Mesenchymal stem cell (in vitro differentiated cells and primary cell): ENCODE results near the gene NUPR1.

ENCODE experiments used
- DNase-seq: peaks from one replicate; pipeline ENCODE4 v3.0.0-alpha.2; 2013
- H2AFZ ChIP-seq: one replicate; pipeline ENCODE4 v1.6.1; 2013; ENCODE audit warnings: low read depth, mild to moderate bottlenecking, control low read depth, inconsistent platforms, low read length, moderate library complexity
- H2AK5ac ChIP-seq: 2 replicates; pipeline ENCODE4 v1.6.1; 2013; ENCODE audit warnings: low read length, moderate library complexity, mild to moderate bottlenecking, inconsistent platforms; ENCODE audit not compliant: severe bottlenecking
- H2BK120ac ChIP-seq: one replicate; pipeline ENCODE4 v1.6.1; 2013; ENCODE audit warnings: low read depth, mild to moderate bottlenecking, inconsistent platforms, low read length, moderate library complexity
- H2BK12ac ChIP-seq, 2 experiments: one replicate each; pipeline ENCODE4 v1.6.1; 2013; ENCODE audit warnings: inconsistent platforms in 2 of 2, low read length in 2 of 2, mild to moderate bottlenecking in 2 of 2, moderate library complexity in 2 of 2, control low read depth in 1 of 2
- H2BK15ac ChIP-seq: one replicate; pipeline ENCODE4 v1.6.1; 2013; ENCODE audit warnings: mild to moderate bottlenecking, low read depth, inconsistent platforms; ENCODE audit not compliant: poor library complexity, severe bottlenecking
- H2BK5ac ChIP-seq: 2 replicates; pipeline ENCODE4 v1.6.1; 2013; ENCODE audit warnings: low read depth, mild to moderate bottlenecking, low read length, control low read depth, inconsistent platforms; ENCODE audit not compliant: poor library complexity, severe bottlenecking
- H3K14ac ChIP-seq, 2 experiments: one replicate each; pipeline ENCODE4 v1.6.1; 2013; ENCODE audit warnings: inconsistent platforms in 2 of 2, low read length in 2 of 2, control low read depth in 1 of 2, mild to moderate bottlenecking in 1 of 2, moderate library complexity in 1 of 2
- H3K18ac ChIP-seq, 2 experiments: one replicate each; pipeline ENCODE4 v1.6.1; 2013; ENCODE audit warnings: inconsistent platforms in 2 of 2, low read length in 2 of 2, control low read depth in 1 of 2, low read depth in 1 of 2, mild to moderate bottlenecking in 1 of 2
- H3K23ac ChIP-seq, 2 experiments: one replicate each; pipeline ENCODE4 v1.6.1; 2013; ENCODE audit warnings: inconsistent platforms in 2 of 2, low read length in 2 of 2, mild to moderate bottlenecking in 2 of 2, moderate library complexity in 2 of 2, control low read depth in 1 of 2
- H3K27ac ChIP-seq: 2 replicates; pipeline ENCODE4 v1.5.1; 2013; ENCODE audit warnings: mild to moderate bottlenecking, moderate library complexity, low read length, control low read depth, inconsistent platforms; ENCODE audit not compliant: poor library complexity, severe bottlenecking
- H3K27me3 ChIP-seq, 2 experiments: 2 replicates each; pipeline versions ENCODE4 v1.6.1 to v1.7.0; 2013; ENCODE audit warnings: low read length in 2 of 2, mild to moderate bottlenecking in 2 of 2, moderate library complexity in 2 of 2, control low read depth in 1 of 2, inconsistent platforms in 1 of 2; ENCODE audit not compliant: control insufficient read depth in 1 of 2, insufficient read depth in 1 of 2
- H3K36me3 ChIP-seq, 2 experiments: 2 replicates each; pipeline versions ENCODE4 v1.6.1 to v1.7.0; 2013; ENCODE audit warnings: low read length in 2 of 2, control low read depth in 1 of 2, inconsistent platforms in 1 of 2, low read depth in 1 of 2, mild to moderate bottlenecking in 1 of 2; ENCODE audit not compliant: insufficient read depth in 2 of 2, control insufficient read depth in 1 of 2
- H3K4ac ChIP-seq, 2 experiments: one replicate each; pipeline ENCODE4 v1.6.1; 2013; ENCODE audit warnings: inconsistent platforms in 2 of 2, low read length in 2 of 2, mild to moderate bottlenecking in 2 of 2, moderate library complexity in 2 of 2, control low read depth in 1 of 2, low read depth in 1 of 2
- H3K4me1 ChIP-seq: 2 replicates; pipeline ENCODE4 v1.6.1; 2013; ENCODE audit warnings: low read depth, low read length, control low read depth; ENCODE audit not compliant: control insufficient read depth, insufficient read depth
- H3K4me2 ChIP-seq: 2 replicates; pipeline ENCODE4 v1.6.1; 2013; ENCODE audit warnings: low read length, mild to moderate bottlenecking, inconsistent platforms; ENCODE audit not compliant: poor library complexity, severe bottlenecking
- H3K4me3 ChIP-seq, 2 experiments: 2 replicates each; pipeline versions ENCODE4 v1.5.1 to v1.7.0; 2013; ENCODE audit warnings: low read length in 2 of 2, mild to moderate bottlenecking in 2 of 2, control low read depth in 1 of 2, low read depth in 1 of 2; ENCODE audit not compliant: insufficient read depth in 1 of 2
- H3K79me1 ChIP-seq: replicated peaks from 2 replicates; pipeline ENCODE4 v1.6.1; 2013; ENCODE audit warnings: mild to moderate bottlenecking, control low read depth, low read length, inconsistent platforms; ENCODE audit not compliant: poor library complexity, severe bottlenecking
- H3K9ac ChIP-seq: 2 replicates; pipeline ENCODE4 v1.7.0; 2013; ENCODE audit warnings: mild to moderate bottlenecking, low read length, moderate library complexity
- H3K9me3 ChIP-seq: 2 replicates; pipeline ENCODE4 v1.7.0; 2013; ENCODE audit warnings: mild to moderate bottlenecking, low read length; ENCODE audit not compliant: control insufficient read depth
- H4K8ac ChIP-seq: one replicate; pipeline ENCODE4 v1.6.1; 2013; ENCODE audit warnings: inconsistent platforms, mild to moderate bottlenecking, low read length, moderate library complexity
- H4K91ac ChIP-seq: one replicate; pipeline ENCODE4 v1.6.1; 2013; ENCODE audit warnings: mild to moderate bottlenecking, low read length, inconsistent platforms
- WGBS: methylation state at CpG from one replicate; pipeline ENCODE4 v1.1.7; 2013; ENCODE audit warnings: mixed read lengths; 5-methylcytosine and 5-hydroxymethylcytosine counted together

NUPR1 gene

GRCh38 chr16:28553776-28554633 lies 15.2 kb upstream of the NUPR1 start, which contains the start of gene SGF29:
SGF29 (plus strand) TSS chr16:28553920; CDS start chr16:28581070, 27,150 bp downstream.
- Histone ChIP-seq H3K9me3 (no peaks in the 10 kb centered on the region), H3K9ac (peak within 1 kb of the TSS; percentile 93), H4K91ac (peak within 1 kb of the TSS; percentile 97), H3K14ac (peak within 1 kb of the TSS in 1 of 2 experiments; percentile 98), H2BK15ac (peak within 1 kb of the TSS; percentile 91), H4K8ac (peak within 1 kb of the TSS; percentile 87), H2BK5ac (peak within 1 kb of the TSS; percentile 85), H3K79me1 (peaks cover 20% of the 10 kb centered on the region), H3K23ac (peak within 1 kb of the TSS in 1 of 2 experiments; percentile 59), H2AFZ (peak within 1 kb of the TSS; percentile 85), H3K4me1 (peaks cover 7% of the 10 kb centered on the region), H2BK120ac (peak within 1 kb of the TSS; percentile 69), H3K27me3 (no peaks in the 10 kb centered on the region), H3K36me3 (peaks cover 7% of the 10 kb centered on the region in 2 experiments), H2BK12ac (peak within 1 kb of the TSS in 1 of 2 experiments; percentile 57), H3K4ac (peak within 1 kb of the TSS; percentile 84 to 92), H3K27ac (peak within 1 kb of the TSS; percentile 99), H2AK5ac (peak within 1 kb of the TSS; percentile 49), H3K18ac (peak within 1 kb of the TSS; percentile 84 to 91), H3K4me3 (peak within 1 kb of the TSS; percentile 87 to 90), H3K4me2 (peak within 1 kb of the TSS; percentile 81)
- WGBS, result 9% methylated on average over 38 of the region's 88 CpGs
- peak; percentile 91 for DNase-seq

- DNase-seq, result peak; percentile 38
- 74% methylated on average over 11 of the region's 11 CpGs for WGBS
Observed at GRCh38 chr16:28549301-28549899, 10.6 kb upstream of the NUPR1 start.

GRCh38 chr16:28548306-28548802 lies 9.6 kb upstream of the NUPR1 start:
- Histone ChIP-seq H2BK120ac (no peak overlapping the region), H3K36me3 (no peaks in the 10 kb centered on the region), H3K9me3 (no peaks in the 10 kb centered on the region), H3K9ac (no peak overlapping the region), H3K4me3 (no peak overlapping the region), H3K14ac (no peak overlapping the region), H3K27me3 (peaks cover 0 to 4% of the 10 kb centered on the region in 2 experiments), H4K91ac (no peak overlapping the region), H2BK5ac (no peak overlapping the region), H2AK5ac (no peak overlapping the region), H2BK15ac (no peak overlapping the region), H3K4me2 (no peak overlapping the region), H3K4me1 (no peaks in the 10 kb centered on the region), H3K27ac (no peak overlapping the region), H2AFZ (no peak overlapping the region), H2BK12ac (no peak overlapping the region), H4K8ac (no peak overlapping the region), H3K79me1 (no peaks in the 10 kb centered on the region), H3K4ac (no peak overlapping the region), H3K18ac (no peak overlapping the region), H3K23ac (no peak overlapping the region)
- DNase-seq, result no peak
- 92% methylated on average over 13 of the region's 14 CpGs for WGBS

More at GRCh38 chr16:28549301-28549899, 10.6 kb upstream of the NUPR1 start:
- Histone ChIP-seq H3K4me1 (peaks cover under 1% of the 10 kb centered on the region), H3K27ac (no peak overlapping the region), H2AFZ (no peak overlapping the region), H2BK120ac (no peak overlapping the region), H3K27me3 (peaks cover 0 to 4% of the 10 kb centered on the region in 2 experiments), H2BK5ac (no peak overlapping the region), H3K23ac (no peak overlapping the region), H2BK15ac (no peak overlapping the region), H3K4me3 (no peak overlapping the region), H2BK12ac (no peak overlapping the region), H3K9ac (no peak overlapping the region), H3K79me1 (no peaks in the 10 kb centered on the region), H4K91ac (no peak overlapping the region), H3K9me3 (no peaks in the 10 kb centered on the region), H3K4me2 (no peak overlapping the region), H4K8ac (no peak overlapping the region), H3K36me3 (no peaks in the 10 kb centered on the region), H3K14ac (no peak overlapping the region), H3K4ac (no peak overlapping the region), H2AK5ac (no peak overlapping the region), H3K18ac (no peak overlapping the region)

GRCh38 chr16:28546626-28547025 lies 7.9 kb upstream of the NUPR1 start:
- no peaks in the 10 kb centered on the region for H3K4me1 ChIP-seq
- DNase-seq, result no peak
- H2BK15ac ChIP-seq, result no peak overlapping the region
- no peak overlapping the region for H3K23ac ChIP-seq
- no peak overlapping the region for H3K4ac ChIP-seq
- no peak overlapping the region for H2BK12ac ChIP-seq
- no peak overlapping the region for H3K4me3 ChIP-seq
- H3K4me2 ChIP-seq, result no peak overlapping the region
- no peak overlapping the region for H2AFZ ChIP-seq
- WGBS, result 73% methylated on average over 4 of the region's 7 CpGs
- H3K79me1 ChIP-seq, result no peaks in the 10 kb centered on the region
- H2AK5ac ChIP-seq, result no peak overlapping the region
- no peak overlapping the region for H4K91ac ChIP-seq
- no peak overlapping the region for H3K27ac ChIP-seq
- H2BK5ac ChIP-seq, result no peak overlapping the region
- H3K27me3 ChIP-seq, result peaks cover 0 to 4% of the 10 kb centered on the region in 2 experiments
- H4K8ac ChIP-seq, result no peak overlapping the region
- no peaks in the 10 kb centered on the region for H3K9me3 ChIP-seq
- H3K36me3 ChIP-seq, result no peaks in the 10 kb centered on the region
- H2BK120ac ChIP-seq, result no peak overlapping the region
- no peak overlapping the region for H3K18ac ChIP-seq
- H3K9ac ChIP-seq, result no peak overlapping the region
- H3K14ac ChIP-seq, result no peak overlapping the region
